ENCODE data around the gene PIK3C2B. TPM values are rescaled to one million over a fixed set of nuclear protein-coding genes. Genes with fewer than 3 reads are reported as not detected.

Gene PIK3C2B
- total RNA-seq, 4 donors from 2014 or later = 61.9 to 181 (median 88.8) TPM

GRCh38 chr1:204455063-204455830 is 39.4 kb downstream of the PIK3C2B start:
- Histone ChIP-seq H3K27me3 (no peaks in the 10 kb centered on the region), H3K36me3 (peaks cover 0 to 18% (median 7%) of the 10 kb centered on the region in 4 donors), H3K27ac (peak overlapping the region in 1 of 4 donors; percentile 97), H3K9me3 (no peaks in the 10 kb centered on the region), H3K4me3 (no peak overlapping the region), H3K4me1 (peaks cover 20 to 38% (median 27%) of the 10 kb centered on the region in 4 donors)
- TF ChIP-seq POLR2AphosphoS5 (IDR thresholded peaks at IDR 0.05) (no peak), POLR2A (IDR thresholded peaks at IDR 0.05) (no peak), EP300 (IDR thresholded peaks at IDR 0.05; ENCODE audit: low read depth) (no peak)
- TF ChIP-seq, protein P1, sequence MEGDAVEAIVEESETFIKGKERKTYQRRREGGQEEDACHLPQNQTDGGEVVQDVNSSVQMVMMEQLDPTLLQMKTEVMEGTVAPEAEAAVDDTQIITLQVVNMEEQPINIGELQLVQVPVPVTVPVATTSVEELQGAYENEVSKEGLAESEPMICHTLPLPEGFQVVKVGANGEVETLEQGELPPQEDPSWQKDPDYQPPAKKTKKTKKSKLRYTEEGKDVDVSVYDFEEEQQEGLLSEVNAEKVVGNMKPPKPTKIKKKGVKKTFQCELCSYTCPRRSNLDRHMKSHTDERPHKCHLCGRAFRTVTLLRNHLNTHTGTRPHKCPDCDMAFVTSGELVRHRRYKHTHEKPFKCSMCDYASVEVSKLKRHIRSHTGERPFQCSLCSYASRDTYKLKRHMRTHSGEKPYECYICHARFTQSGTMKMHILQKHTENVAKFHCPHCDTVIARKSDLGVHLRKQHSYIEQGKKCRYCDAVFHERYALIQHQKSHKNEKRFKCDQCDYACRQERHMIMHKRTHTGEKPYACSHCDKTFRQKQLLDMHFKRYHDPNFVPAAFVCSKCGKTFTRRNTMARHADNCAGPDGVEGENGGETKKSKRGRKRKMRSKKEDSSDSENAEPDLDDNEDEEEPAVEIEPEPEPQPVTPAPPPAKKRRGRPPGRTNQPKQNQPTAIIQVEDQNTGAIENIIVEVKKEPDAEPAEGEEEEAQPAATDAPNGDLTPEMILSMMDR (IDR thresholded peaks at IDR 0.05) = no peak
- DNase-seq = no peak
- intact Hi-C loops (cut with DNase I; ENCODE audit: low total_unique reads) = no loop called here
- 85% methylated on average over 18 of the region's 18 CpGs; no CpG with 5 or more reads in 1 of the 2 donors for WGBS, 2 donors (ENCODE audit: low coverage in 1 of 2)
- in situ Hi-C loops (cut with MboI; ENCODE audit: low pct_ligation_motif_present in 1 of 4, low pct_unique_long_range_greater_than_20kb in 1 of 4, low sequenced_read_pairs in 3 of 4) = no loop called here

GRCh38 chr1:204454476-204454875 is 40.1 kb downstream of the PIK3C2B start:
- in situ Hi-C loops (cut with MboI; ENCODE audit: low pct_ligation_motif_present in 1 of 4, low pct_unique_long_range_greater_than_20kb in 1 of 4, low sequenced_read_pairs in 3 of 4) = no loop called here
- 75 to 93% methylated on average over 1 to 4 of the region's 4 CpGs for WGBS, 2 donors (ENCODE audit: low coverage in 1 of 2)
- intact Hi-C loops (cut with DNase I; ENCODE audit: low total_unique reads) = no loop called here
- H3K27ac ChIP-seq = peak overlapping the region in 2 of 4 donors; percentile 90 to 97
- peaks cover 27 to 46% (median 35%) of the 10 kb centered on the region in 4 donors for H3K4me1 ChIP-seq
- H3K36me3 ChIP-seq = peaks cover 0 to 13% (median 5%) of the 10 kb centered on the region in 4 donors
- H3K9me3 ChIP-seq = no peaks in the 10 kb centered on the region
- no peak overlapping the region for H3K4me3 ChIP-seq
- no peaks in the 10 kb centered on the region for H3K27me3 ChIP-seq
- no peak for DNase-seq
- TF ChIP-seq POLR2AphosphoS5 (IDR thresholded peaks at IDR 0.05) (no peak), POLR2A (IDR thresholded peaks at IDR 0.05) (no peak), EP300 (IDR thresholded peaks at IDR 0.05; ENCODE audit: low read depth) (no peak)
- TF ChIP-seq, protein P1 (IDR thresholded peaks at IDR 0.05) = no peak

GRCh38 chr1:204453141-204453772 is 41.3 kb downstream of the PIK3C2B start:
- no peak overlapping the region for H3K4me3 ChIP-seq
- peak overlapping the region; percentile 88 to 97 (median 90) for H3K27ac ChIP-seq
- no peaks in the 10 kb centered on the region for H3K27me3 ChIP-seq
- peaks cover 0 to 6% (median 2%) of the 10 kb centered on the region in 4 donors for H3K36me3 ChIP-seq
- H3K9me3 ChIP-seq = no peaks in the 10 kb centered on the region
- H3K4me1 ChIP-seq = peaks cover 36 to 57% (median 42%) of the 10 kb centered on the region in 4 donors
- in situ Hi-C loops (cut with MboI; ENCODE audit: low pct_ligation_motif_present in 1 of 4, low pct_unique_long_range_greater_than_20kb in 1 of 4, low sequenced_read_pairs in 3 of 4) (no loop called here), intact Hi-C loops (cut with DNase I; ENCODE audit: low total_unique reads) (no loop called here)
- DNase-seq = no peak
- TF ChIP-seq POLR2A (IDR thresholded peaks at IDR 0.05) (no peak), POLR2AphosphoS5 (IDR thresholded peaks at IDR 0.05) (no peak), EP300 (IDR thresholded peaks at IDR 0.05; ENCODE audit: low read depth) (no peak)
- TF ChIP-seq, protein P1 (IDR thresholded peaks at IDR 0.05) = no peak
- WGBS, 2 donors (ENCODE audit: low coverage in 1 of 2) = 45 to 75% methylated on average over 8 of the region's 8 CpGs

GRCh38 chr1:204451352-204452124 is 43.1 kb downstream of the PIK3C2B start:
- peak overlapping the region; percentile 88 to 97 (median 90) for H3K27ac ChIP-seq
- no peak for TF ChIP-seq EP300 (IDR thresholded peaks at IDR 0.05; ENCODE audit: low read depth)
- TF ChIP-seq POLR2AphosphoS5 (IDR thresholded peaks at IDR 0.05) = peak in 1 of 3 donors; percentile 6
- TF ChIP-seq, protein P1 (IDR thresholded peaks at IDR 0.05) = no peak
- TF ChIP-seq POLR2A (IDR thresholded peaks at IDR 0.05) = no peak
- H3K9me3 ChIP-seq = no peaks in the 10 kb centered on the region
- DNase-seq = no peak
- 39 to 100% methylated on average over 1 to 8 of the region's 8 CpGs for WGBS, 2 donors (ENCODE audit: low coverage in 1 of 2)
- intact Hi-C loops (cut with DNase I; ENCODE audit: low total_unique reads) (no loop called here), in situ Hi-C loops (cut with MboI; ENCODE audit: low pct_ligation_motif_present in 1 of 4, low pct_unique_long_range_greater_than_20kb in 1 of 4, low sequenced_read_pairs in 3 of 4) (no loop called here)
- H3K4me1 ChIP-seq = peaks cover 38 to 74% (median 47%) of the 10 kb centered on the region in 4 donors
- peaks cover 0 to 6% (median 2%) of the 10 kb centered on the region in 4 donors for H3K36me3 ChIP-seq
- H3K27me3 ChIP-seq = no peaks in the 10 kb centered on the region
- H3K4me3 ChIP-seq = no peak overlapping the region

Measured in transverse colon (tissue), 4 donors.